NCI-H1417 treated with DMSO at 0.1 percent for 48 hours (cell line): ENCODE results near the gene OPRL1.

Source experiments
- DNase-seq: peaks from one replicate; lab custom pipeline; 2025; lab: John Stamatoyannopoulos, UW

Gene OPRL1

DNA sequence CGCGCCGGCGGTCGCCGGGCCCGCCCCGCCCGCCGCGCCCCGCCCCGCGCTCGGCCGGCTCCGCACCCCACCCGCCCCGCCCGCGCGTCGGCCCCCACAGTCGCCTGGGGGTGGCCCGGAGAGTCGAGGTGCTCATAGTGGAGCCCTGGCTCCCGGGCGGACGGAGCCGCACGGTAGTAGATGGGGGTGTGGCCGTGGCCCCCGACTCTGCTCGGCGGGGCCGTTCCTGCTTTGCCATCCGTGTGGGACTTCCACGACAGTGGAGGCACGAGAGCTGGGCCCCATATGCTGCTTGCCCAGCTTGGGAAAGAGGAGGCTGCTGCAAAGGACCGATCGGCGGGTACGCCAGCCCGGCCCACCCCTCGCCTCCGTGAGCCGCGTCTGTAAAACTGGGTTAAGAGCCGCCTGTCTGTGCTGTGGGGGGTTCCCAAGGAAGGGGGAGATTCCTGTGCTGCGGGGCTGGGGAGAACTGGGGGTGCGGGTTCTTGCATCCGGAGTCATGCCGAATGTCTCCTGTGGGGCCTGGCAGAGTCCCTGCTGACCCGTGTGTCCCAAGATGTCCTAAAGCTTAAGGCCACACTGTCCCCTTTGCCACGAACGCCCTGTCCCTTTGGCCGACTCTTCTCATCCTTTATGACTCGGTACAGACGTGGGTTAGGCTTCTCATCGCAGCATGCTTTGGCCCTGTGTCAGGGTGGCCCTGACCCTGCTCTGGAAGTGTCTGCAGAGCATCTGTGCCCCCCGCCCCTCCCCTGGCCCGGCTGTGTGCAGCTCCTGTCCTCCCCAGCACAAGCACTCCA is at the start of gene OPRL1:
Gene OPRL1, plus strand, starts transcription at position 70 of the 800 bp plus-strand sequence. CDS start 12,639 bp downstream, outside the sequence.
- DNase-seq: no peak

DNA sequence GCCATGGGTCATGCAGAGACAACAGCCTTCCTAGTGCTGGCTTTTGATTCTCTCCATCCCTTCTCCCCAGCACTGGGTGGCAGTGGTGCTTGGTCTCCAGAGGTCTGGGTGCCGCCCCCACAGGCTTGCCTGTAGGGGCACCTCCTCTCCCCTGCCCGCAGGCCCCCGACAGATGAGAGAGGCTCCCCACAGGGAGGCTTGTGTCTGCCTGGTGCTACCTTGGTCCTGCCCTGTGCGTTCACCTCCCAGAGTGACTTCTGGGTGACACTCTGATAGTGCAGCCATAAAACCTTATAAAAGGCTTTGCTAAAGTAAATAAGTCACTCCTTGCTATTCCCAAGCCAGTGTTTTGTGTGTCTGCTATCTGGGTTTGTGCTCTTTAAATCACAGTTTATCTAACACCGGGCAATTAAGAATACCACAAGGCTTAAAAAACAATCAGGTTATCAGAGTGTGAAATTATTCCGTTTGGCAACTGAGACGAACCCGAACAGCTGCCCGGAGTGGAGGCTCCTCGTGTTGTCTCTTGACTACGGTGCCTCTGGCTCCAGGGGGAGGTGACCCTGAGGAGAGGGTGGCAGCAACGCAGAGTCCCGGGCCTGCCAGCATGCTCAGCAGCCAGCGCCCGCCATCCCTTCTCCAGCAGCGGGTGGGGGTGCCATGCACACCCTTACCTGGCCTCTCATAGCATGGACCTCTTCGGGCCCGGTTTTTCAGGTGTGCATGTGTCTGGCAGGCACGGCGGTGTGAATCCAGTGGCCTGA is 49.3 kb upstream of the OPRL1 start:
- no peak for DNase-seq

DNA sequence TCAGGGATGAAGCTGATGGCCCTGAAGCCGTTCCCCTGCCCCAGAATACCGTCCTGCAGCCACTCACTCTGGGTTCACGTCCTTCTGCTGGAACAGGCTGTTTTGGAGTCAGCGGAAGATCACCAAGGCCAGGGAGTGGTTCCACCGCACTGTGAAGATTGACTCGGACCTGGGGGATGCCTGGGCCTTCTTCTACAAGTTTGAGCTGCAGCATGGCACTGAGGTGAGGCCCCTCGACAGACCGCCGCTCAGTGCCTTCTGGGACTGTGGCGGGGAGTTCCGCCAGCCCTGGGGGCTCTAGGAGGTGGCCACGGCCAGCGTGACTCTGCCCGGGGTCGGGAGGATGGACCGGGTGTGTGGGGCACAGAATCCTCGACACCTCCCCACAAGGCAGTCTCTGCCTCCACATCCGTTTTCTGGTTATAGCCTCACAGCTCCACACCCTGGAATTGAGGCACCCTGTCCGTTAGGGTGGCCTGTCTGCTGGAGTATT is 48.0 kb upstream of the OPRL1 start:
- no peak for DNase-seq

DNA sequence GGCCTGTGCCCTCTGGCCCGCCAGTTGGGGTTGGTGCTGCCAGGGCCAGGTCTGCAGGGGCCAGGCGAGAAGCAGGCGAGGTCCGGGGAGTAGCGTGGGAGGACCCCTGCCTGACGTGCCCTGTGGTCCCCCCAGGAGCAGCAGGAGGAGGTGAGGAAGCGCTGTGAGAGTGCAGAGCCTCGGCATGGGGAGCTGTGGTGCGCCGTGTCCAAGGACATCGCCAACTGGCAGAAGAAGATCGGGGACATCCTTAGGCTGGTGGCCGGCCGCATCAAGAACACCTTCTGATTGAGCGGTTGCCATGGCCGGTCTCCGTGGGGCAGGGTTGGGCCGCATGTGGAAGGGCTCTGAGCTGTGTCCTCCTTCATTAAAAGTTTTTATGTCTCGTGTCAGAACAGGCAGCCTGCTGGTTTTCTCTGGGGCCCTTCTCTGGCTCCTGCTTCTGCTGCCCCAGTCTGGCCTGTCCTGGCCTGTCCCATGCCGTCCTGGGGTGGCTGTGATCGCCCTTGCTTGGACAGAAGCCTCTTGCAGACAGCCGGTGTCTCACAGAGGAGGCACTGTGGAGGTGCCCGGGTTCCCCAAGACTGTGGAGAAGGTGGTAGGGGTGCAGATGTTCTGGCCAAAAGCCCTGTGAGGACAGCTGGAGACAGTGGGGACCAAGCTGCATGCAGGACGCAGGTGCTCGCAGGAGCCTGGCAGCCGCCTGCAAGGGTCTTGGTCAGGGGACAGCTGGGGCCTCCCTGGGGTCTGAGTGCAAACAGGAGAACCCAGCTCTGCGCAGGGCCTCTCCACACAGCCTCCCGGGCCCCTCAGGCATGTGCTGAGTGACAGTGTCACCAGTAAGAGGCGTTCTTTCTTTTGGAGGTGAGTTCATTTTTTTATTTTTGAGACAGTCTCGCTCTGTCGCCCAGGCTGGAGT is 46.9 kb upstream of the OPRL1 start:
- no peak for DNase-seq

DNA sequence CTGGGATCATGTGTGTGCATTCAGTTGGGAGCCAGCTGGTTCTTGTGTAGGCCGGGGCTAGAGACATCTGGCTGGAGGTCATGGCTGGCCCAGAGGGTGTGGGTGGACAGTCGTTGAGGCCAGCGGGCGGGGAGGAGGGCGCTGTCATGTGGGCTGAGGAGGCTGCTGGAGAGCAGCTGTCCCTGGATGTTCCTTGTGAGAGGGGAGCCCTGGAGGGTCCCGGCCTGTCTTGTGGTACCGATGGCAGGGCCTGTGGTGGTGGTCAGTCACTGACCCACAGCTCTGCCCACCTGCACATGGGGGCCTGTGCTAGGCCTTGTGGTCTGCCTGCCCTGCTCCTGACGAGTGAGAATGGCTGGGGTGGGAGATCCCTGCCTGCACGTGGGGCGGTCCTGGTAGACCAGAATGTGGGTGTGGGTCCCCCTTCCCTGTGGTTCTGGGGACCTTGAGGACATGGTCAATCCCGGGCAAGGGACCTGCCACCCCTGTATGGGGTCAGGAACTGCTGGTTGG is 45.8 kb upstream of the OPRL1 start:
- no peak for DNase-seq

DNA sequence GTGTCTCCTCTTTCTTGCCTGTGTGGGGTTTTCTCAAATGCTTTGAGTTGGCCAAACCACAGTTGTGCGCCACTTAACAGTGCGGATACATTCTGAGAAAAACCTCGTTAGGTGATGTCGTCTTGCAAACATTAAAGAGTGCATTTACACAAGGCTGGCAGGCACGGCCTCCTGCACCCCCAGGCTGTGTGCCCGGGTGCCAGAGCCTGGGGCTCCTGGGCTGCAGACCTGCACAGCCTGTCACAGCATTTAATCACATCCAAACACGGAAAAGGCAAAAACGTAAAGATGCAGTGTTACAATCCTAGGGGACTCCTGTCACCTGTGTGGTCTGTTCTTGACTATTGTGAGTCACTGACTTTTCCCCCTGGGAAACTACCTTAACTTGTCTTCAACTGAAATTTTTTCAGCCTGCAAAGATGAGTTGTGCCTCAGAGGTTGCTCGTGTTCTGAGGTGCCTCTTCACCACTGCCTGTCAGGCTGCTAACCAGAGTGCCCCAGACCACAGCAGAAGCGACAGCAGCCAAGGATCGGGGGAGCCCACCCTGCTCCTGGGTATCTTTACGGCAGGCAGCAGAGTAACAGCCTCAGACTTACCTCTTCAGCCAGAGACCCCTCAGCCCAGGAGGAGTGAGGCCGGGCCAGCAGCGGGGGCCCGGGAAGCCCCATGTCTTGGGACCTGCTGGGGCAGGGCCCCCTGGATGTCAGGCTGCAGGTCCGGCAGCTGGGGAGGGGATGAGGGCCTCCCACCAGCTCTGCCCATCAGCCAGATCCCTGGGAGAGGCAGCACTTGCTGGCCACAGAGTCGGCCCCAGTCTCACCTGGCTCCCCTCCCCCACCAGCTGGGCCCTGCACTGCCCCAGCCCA is 44.6 kb upstream of the OPRL1 start:
- no peak for DNase-seq

DNA sequence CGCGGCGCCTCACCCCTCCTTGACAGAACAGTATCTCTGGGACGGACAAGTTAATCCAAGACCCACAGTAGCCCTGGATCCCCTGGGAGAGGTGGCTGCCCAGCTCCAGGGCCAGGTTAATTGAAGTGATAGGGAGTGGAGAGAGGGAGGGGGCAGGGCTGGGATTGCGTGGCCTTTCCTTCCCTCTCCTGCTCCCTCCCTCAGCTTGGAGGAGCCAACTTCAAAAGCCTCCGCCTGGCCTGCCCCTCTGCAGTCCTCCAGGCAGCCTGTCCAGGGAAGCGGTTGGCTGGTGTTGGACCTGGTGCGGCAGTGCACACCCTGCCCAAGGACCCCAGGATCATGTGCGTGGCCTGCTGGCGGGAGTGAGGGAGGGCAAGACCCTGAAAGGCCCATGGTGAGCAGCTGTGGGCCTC is 43.9 kb upstream of the OPRL1 start, which contains the start of gene C20orf204:
Gene C20orf204, plus strand, starts transcription at position 250 of the 413 bp plus-strand sequence. Its CDS starts 142 bp downstream, at position 392.
- DNase-seq: no peak

DNA sequence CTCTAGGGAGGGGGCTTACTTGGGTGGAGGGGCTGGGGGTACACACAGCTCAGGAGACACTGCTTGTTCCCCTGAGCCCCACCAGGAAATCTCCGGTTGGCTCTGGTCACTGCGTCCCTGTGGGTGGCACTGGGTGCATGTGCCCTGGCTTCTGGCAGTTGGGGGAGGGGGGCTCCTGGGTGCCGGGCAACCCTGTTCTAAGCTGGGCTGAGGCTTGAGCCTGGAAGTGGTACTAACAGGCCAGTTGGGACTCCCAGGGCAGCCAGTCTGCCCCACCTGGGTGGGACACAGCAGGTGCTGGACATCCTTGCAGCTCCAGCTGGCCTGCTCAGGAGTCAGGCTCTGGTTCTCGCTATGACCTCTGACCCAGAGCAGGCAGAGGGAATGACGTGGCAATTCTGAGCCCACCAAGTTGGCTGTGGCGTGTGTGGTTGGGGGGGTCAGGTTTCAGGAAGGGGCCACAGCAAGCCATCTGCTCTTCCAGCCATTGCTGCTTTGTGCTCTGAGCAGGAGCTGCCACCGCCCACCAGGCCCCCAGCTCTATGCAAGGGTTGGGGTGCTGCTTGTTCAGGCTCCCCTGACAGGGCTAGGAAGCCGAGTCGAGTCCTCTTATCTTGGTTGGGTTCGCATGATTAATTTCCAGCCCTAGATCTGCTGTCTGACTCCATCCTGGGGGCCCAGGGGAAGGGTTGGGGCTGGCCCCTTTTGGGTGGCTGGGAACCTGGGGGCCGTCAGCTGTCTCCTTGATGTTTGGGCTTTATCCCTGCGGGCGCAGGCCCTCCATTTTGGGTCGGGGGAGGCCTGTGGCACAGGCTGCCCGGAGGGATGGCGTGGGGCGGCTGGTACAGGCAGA is 43.3 kb upstream of the OPRL1 start:
- DNase-seq: no peak

DNA sequence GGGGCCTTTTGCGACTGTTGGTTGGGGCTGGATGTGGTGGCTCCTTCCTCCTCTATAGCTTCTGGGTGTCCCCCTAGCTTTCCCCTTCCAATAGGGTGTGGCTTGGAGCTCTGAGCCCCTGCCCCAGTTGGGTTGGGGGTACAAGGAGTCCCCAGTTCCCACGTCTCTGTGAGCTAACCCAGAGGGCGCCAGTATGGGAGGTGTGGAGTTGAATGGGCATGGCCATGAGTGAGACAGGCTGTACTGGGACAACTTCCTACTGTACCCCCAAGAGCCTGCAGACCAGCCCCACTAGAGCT is 42.7 kb upstream of the OPRL1 start:
- DNase-seq: no peak

DNA sequence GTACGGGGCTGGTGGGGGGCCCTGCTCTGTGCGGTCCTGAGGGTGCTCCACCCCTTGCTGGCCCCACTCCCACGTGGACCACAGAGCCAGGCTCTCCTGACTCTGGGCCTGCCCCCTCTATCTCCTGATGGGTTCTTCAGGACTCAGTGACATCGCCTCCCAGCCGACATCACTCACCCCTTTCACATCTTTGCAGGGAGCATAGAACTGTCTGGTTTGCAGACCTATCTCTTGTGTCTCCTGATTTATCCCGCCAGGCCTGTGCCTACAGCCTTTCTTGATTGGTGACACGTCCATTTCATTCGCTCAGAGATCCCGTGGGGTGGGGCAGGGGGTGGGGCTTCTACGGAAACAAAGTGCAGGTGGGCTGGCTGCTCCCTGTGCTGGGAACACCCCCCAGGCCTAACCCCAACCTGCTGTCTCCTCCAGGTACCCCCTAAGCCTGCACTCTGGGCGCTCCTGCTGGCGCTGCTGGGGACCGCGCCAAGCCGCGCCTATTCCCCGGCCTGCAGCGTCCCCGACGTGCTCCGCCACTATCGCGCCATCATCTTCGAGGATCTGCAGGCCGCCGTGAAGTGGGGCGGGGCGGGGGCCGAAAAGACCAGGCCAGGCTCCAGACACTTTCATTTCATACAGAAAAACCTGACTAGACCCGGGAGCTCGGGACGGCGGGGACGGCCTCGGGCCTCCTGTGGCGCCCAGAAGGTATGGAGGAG is 42.2 kb upstream of the OPRL1 start:
- no peak for DNase-seq

DNA sequence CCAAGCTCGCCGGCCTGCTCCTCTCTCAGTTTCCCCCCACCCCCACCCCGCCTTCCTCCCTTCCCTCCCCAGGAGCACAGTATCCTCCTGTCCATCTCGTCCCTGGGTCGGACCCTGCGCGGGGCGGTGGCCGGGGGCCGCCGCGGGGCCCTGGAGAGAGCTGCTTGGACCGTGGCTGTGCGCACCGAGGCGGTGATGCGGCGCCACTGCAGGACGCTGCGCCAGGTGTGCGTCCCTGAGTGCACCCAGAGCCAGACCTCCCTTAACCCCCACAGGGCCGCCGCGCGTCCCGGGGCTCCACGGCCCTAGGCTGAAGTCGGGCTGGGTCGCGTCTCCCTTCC is 41.7 kb upstream of the OPRL1 start:
- DNase-seq: no peak

DNA sequence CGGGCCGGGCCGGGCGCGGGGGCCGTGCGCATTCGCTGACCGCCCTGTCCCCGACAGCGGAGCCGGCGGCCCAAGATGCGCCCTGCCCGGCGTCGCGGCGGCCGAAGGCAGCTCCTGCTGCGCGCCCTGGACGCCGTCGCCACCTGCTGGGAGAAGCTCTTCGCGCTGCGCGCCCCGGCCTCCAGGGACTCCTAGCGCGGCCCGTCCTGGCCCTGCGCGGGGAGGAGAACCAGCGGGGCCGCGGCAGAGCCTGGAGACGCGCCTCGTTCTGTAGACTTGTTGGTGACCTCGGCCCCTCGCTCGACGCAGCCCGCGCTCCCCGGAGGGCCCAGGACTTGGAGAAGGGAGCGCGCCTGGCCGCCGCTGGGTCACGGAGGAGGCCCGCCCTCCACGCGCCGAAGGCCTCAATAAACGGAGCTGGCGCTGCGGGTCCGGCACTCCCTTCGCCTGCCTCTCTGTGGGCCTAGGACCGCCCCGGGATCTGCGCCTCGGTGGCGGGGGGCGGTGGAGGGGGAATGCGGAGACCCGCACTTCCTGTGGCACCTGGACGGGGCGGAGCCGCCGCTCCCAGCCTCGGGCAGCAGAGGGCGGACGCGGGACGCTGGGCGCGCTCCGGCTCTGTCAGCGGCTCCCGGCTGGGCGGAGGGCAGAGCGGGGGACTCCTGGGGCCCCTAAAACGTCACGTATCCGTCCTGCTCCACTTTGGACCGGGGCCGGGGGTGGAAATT is 41.2 kb upstream of the OPRL1 start:
- DNase-seq: peak; percentile 18

DNA sequence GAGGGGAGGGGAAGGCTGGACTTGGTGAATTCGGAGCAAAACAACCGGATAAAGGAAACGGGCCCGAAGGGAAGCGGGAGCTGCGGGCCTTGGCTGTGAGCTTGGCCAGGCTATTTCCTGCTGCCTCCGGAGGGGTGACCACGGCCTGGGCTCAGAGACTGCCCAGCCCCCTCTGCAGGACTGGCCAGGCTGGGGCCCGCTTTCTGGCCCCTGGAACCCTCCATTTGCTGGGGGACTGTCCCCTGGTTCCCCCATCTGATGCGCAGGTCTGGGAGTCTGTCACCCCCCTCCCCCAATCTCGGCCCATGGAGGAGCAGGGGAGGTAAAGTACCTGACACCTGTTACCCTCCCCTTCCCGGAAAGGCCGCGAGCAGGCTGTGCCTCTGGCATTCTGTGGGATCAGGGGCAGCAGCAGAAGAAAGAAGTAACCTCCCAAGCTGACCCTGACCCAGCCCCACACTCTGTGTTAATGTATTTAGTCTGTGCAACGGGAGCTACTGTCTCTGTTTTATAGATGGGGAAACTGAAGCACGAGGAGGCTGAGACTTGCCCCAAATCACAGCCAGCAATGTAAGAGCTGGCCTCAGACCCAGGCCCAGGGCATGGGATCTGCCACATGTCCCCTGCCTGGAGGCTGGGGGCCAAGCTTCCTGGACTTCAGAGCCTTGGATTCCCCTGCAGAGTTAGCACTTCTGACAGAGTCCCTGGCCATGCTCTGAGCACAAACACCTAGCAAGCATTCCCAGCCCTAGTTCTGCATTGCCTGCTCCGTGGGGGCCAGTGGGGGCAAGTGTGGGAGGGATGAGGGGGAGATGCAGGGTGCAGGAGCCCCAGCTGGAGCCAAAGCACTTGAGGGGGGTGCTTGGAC is 40.4 kb upstream of the OPRL1 start:
- no peak for DNase-seq

DNA sequence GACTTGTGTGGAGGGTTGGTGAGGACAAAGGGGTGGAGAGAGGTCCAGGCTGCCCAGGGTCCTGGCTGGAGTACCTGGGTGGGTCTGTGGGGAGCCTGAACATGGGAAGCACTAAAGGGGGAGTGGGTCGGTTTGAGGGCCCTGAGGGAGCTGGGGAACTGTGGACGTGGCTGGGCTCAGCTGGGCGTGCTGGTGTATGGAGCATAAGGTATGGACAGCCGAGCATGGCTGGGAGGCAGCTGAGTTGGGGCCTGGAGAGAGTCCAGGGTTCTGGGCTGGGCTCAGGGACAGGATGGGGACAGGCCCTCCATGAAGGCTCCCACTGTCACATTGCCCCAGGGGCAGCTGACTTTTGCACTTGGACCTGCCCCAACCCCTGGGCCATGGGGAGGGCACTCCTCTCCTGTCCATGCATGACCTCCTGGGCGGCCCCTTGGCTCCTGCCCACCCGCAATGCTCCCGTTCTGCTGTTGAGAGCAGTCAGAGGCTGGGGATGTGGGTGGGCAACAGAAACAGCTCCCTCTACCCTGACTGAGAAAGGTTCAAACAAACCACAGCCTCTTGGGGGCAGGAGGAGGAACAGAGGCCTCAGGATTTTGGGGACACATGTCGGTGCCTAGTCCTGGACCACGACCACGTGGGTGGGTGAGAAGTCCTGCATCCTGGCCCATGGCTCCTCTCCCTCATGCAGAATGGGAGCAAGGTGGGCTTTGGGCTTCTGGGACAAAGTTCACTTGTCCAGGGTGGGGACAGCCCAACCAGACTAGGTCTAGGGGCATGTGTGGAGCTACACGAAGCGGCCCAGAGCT is 39.4 kb upstream of the OPRL1 start:
- no peak for DNase-seq

DNA sequence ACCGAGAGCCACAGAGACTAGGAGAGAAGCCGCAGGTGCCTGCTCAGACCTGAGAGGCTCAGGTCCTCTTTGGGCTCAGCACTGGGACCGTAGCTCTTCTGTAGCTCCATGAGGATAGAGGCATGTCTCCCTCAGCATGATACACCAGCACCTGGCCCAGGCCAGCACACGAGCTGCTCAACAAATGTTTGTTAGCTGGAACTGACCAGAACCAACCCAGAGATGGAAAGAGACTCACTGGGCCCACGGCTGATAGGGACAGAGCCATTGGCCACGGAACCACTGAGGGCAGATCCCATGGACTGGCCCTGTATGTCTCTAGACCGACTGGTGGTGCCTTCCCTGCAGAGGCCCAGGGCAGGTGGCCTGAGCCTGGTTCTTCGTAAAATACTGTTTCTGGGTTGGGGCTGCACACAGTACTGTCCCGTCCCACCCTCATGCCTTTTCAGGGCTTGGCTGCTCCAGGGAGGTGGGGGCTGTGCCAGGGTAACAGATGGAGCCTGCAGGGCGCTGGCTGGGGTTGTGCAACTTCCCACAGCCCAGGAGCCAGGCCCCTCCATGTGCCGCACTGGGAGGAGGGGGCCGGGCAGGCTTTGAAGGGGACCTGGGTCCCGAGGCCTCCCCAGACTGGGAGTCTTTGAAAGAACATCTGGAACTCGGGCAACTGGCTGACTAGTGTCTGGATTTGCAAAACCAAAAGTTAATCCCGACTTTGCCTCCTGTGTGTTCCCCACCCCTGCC is 38.7 kb upstream of the OPRL1 start:
- DNase-seq: no peak

DNA sequence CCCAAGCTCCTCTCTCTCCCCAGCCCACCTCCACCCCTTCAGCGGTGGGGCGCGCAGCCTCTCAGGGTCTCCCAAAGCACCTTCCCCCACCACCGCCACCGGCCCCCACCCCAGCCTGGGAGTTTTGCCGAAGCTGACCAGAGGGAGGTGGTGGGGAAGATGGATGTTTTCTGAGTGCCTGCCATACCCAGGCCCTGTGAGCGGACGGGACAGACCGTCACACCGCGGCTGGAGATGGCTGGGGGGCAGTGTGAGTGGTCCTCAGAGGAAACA is 38.2 kb upstream of the OPRL1 start:
- DNase-seq: no peak
